Stimulated activated naive CD8-positive, alpha-beta T cell treated with anti-CD3 and anti-CD28 coated beads, Interleukin-15, Interleukin-2, amounts not matched to agents 100 ng/mL and 50 ng/mL, for 24 hours (primary cell): ENCODE data around the gene TUBB2B.
"Not testable (repeated sequence)": the region's sequence is repeated elsewhere in the genome, so short reads cannot be mapped to it uniquely, and the experiment has no call there.

Source experiments
- H3K27ac Mint-ChIP-seq: one replicate; pipeline ENCODE4 v1.8.0; 2021; ENCODE audit warnings: mild to moderate bottlenecking, mixed read lengths
- H3K27me3 Mint-ChIP-seq: one replicate; pipeline ENCODE4 v1.8.0; 2021; ENCODE audit warnings: mixed read lengths
- H3K36me3 Mint-ChIP-seq: one replicate; pipeline ENCODE4 v1.8.0; 2021; ENCODE audit warnings: low read depth, mixed read lengths
- H3K4me1 Mint-ChIP-seq: one replicate; pipeline ENCODE4 v1.8.0; 2021; ENCODE audit warnings: low read depth, mixed read lengths
- H3K4me3 Mint-ChIP-seq: one replicate; pipeline ENCODE4 v1.8.0; 2021; ENCODE audit warnings: mild to moderate bottlenecking, mixed read lengths
- H3K9me3 Mint-ChIP-seq: one replicate; pipeline ENCODE4 v1.8.0; 2021; ENCODE audit warnings: mixed read lengths

TUBB2B gene

GRCh38 chr6:3200682-3201081 lies 26.8 kb downstream of the TUBB2B start:
- peaks cover 23% of the 10 kb centered on the region for H3K27me3 Mint-ChIP-seq
- H3K9me3 Mint-ChIP-seq = no peaks in the 10 kb centered on the region
- H3K4me3 Mint-ChIP-seq = no peak overlapping the region
- peaks cover 12% of the 10 kb centered on the region for H3K4me1 Mint-ChIP-seq
- no peaks in the 10 kb centered on the region for H3K36me3 Mint-ChIP-seq
- H3K27ac Mint-ChIP-seq = no peak overlapping the region

DNA sequence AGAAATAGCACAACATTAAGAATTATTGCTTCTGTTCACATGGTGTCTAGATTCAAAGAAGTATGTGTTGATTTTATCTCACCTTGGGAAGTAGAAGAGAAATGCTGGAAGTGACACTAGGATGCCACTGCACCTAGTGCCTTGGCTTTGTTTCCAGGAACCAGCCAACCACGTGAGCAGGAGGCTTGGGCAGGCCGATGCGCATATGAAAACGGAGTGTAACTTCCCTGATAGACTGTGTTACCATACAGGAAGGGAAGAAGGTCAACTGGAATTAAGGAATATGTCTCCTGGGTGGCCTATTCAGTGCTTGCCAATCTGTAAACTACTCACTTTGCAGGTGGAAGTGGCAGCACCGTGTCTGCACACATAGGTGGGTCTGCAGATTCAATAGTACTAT lies 28.1 kb downstream of the TUBB2B start:
- no peaks in the 10 kb centered on the region for H3K9me3 Mint-ChIP-seq
- H3K4me3 Mint-ChIP-seq = no peak overlapping the region
- H3K36me3 Mint-ChIP-seq = no peaks in the 10 kb centered on the region
- no peak overlapping the region for H3K27ac Mint-ChIP-seq
- peaks cover 7% of the 10 kb centered on the region for H3K4me1 Mint-ChIP-seq
- H3K27me3 Mint-ChIP-seq = peaks cover 19% of the 10 kb centered on the region

DNA sequence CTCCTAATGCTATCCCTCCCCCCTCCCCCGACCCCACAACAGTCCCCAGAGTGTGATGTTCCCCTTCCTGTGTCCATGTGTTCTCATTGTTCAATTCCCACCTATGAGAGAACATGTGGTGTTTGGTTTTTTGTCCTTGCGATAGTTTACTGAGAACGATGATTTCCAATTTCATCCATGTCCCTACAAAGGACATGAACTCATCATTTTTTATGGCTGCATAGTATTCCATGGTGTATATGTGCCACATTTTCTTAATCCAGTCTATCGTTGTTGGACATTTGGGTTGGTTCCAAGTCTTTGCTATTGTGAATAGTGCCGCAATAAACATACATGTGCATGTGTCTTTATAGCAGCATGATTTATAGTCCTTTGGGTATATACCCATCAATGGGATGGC lies 29.7 kb downstream of the TUBB2B start:
- H3K27ac Mint-ChIP-seq, H3K9me3 Mint-ChIP-seq, H3K36me3 Mint-ChIP-seq, H3K4me1 Mint-ChIP-seq, H3K4me3 Mint-ChIP-seq, H3K27me3 Mint-ChIP-seq: not testable (repeated sequence)

- Mint-ChIP-seq H3K9me3 (no peaks in the 10 kb centered on the region), H3K4me1 (no peaks in the 10 kb centered on the region), H3K4me3 (no peak overlapping the region), H3K27me3 (peaks cover 5% of the 10 kb centered on the region), H3K36me3 (no peaks in the 10 kb centered on the region), H3K27ac (no peak overlapping the region)
Observed at GRCh38 chr6:3196770-3197169, 30.7 kb downstream of the TUBB2B start.

GRCh38 chr6:3195695-3196497 lies 31.6 kb downstream of the TUBB2B start:
- no peaks in the 10 kb centered on the region for H3K4me1 Mint-ChIP-seq
- no peaks in the 10 kb centered on the region for H3K36me3 Mint-ChIP-seq
- H3K9me3 Mint-ChIP-seq = no peaks in the 10 kb centered on the region
- H3K27me3 Mint-ChIP-seq = peaks cover 5% of the 10 kb centered on the region
- no peak overlapping the region for H3K4me3 Mint-ChIP-seq
- no peak overlapping the region for H3K27ac Mint-ChIP-seq

DNA sequence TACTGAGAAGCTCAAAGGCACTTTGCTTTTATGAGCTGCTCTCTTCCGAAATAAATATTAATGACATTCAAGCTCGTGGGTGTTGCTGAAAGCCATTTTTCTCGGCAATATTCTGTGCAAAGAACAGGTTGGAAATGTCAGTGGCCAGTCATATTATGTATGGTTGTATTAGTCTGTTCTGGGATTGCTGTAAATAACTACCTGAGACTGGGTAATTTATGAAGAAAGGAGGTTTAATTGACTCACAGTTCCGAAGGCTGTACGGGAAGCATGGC lies 32.1 kb downstream of the TUBB2B start:
- Mint-ChIP-seq H3K27me3 (peaks cover 5% of the 10 kb centered on the region), H3K27ac (no peak overlapping the region), H3K36me3 (no peaks in the 10 kb centered on the region), H3K4me1 (no peaks in the 10 kb centered on the region), H3K9me3 (no peaks in the 10 kb centered on the region), H3K4me3 (no peak overlapping the region)

DNA sequence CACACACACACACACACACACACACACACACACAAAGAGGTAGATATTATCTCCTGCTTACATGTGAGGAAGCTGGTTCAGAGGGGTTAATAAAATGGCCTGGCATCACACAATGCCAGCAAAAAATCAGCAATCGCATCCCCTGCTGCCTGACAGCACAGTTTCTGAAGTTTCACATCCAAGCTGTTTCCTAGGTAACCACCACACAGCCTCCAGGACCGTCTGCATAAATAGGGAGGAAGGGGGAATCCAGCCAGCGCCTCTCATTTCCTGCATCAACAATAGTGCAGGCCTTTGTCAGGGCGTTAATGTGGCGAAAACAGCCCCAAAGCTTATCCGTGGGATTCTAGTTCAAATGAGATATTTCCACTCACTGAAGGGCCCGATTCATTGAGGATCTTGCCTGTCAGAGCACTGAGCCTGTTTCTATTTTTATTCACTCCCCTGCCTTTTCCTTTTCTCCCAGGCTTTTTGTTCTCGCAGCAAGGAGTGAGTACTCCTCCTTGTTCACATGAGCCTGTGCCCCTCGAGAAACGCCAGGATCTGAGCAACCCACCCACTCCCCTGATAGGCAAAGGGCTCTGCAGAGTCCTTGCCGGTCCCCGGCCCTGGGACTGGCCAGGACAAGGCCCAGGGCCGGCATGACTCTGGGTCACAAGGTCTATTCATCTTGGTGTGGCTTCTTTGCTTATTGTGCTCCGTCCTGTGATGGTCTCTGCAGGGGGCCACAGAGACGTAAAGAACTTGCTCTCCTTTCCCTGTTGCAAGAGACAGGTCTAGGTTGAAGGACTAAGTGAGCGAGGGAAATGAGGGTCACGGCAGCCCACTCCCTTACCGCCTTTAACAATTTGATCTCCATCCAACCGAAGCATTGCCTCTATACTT lies 32.7 kb downstream of the TUBB2B start:
- H3K4me1 Mint-ChIP-seq = no peaks in the 10 kb centered on the region
- H3K4me3 Mint-ChIP-seq = no peak overlapping the region
- no peaks in the 10 kb centered on the region for H3K9me3 Mint-ChIP-seq
- peaks cover 5% of the 10 kb centered on the region for H3K27me3 Mint-ChIP-seq
- no peak overlapping the region for H3K27ac Mint-ChIP-seq
- H3K36me3 Mint-ChIP-seq = no peaks in the 10 kb centered on the region

DNA sequence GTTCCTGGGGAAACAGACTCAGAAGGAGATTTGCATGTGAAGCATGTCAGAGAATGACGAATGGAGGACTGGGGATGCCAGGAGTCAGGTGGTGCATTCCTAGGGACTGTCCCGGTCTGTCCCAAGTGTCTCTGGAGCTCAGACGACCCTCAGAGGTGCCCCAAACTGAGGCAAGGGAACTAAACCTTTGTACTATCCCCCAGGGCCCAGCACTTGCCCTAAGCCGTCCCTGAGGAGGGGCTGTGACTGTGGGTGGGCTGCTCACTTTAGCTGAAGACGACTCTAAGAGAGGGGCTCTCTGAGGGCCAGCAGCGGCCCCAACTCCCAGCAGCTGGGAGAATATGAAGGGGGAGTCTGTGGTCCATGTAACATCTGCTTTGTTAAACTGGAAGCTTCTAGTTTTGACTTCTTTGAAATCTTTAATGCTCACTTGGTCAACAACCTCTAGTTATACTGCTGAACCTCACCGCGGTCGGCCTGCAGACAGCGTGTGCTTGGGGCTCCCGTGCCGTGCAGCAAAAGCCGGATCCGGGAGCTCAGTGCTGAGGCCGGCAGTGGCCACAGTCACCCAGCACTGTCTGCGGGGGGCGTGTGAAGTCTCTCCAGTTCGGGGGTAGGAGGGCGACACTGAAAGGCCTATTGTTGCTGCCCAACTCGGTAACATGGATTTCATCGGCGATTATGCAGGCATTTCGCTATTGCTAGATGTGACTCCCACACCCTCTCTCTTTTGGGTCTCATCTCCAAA lies 34.2 kb downstream of the TUBB2B start:
- no peaks in the 10 kb centered on the region for H3K36me3 Mint-ChIP-seq
- H3K4me1 Mint-ChIP-seq = no peaks in the 10 kb centered on the region
- no peaks in the 10 kb centered on the region for H3K27me3 Mint-ChIP-seq
- H3K27ac Mint-ChIP-seq = no peak overlapping the region
- H3K9me3 Mint-ChIP-seq = no peaks in the 10 kb centered on the region
- no peak overlapping the region for H3K4me3 Mint-ChIP-seq

GRCh38 chr6:3190779-3191178 lies 36.7 kb downstream of the TUBB2B start:
- H3K4me3 Mint-ChIP-seq = no peak overlapping the region

DNA sequence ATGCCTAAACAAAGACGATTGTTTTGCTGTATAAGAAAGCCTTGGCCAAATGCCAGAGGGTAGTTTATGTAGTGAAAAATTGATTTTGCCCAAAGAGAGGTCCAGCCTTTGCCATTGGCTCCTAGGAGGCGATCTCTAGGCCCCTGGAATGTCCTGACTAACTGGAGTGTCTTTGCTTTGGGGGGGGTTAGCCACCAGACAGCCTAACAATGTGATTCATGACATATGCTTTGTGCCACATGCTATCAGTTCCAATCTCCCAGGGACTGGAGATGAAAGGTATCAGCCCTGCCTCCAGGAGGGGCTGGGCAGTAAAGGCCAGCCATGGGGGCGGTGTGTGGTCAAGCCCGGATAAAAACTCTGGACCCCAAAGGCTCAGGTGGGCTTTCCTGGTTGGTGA lies 37.4 kb downstream of the TUBB2B start:
- Mint-ChIP-seq H3K4me1 (no peaks in the 10 kb centered on the region), H3K9me3 (no peaks in the 10 kb centered on the region), H3K27ac (no peak overlapping the region), H3K27me3 (peaks cover 11% of the 10 kb centered on the region), H3K4me3 (no peak overlapping the region), H3K36me3 (no peaks in the 10 kb centered on the region)

More at GRCh38 chr6:3190779-3191178, 36.7 kb downstream of the TUBB2B start:
- peaks cover 5% of the 10 kb centered on the region for H3K27me3 Mint-ChIP-seq
- H3K9me3 Mint-ChIP-seq = no peaks in the 10 kb centered on the region
- H3K36me3 Mint-ChIP-seq = no peaks in the 10 kb centered on the region
- H3K4me1 Mint-ChIP-seq = no peaks in the 10 kb centered on the region
- no peak overlapping the region for H3K27ac Mint-ChIP-seq

DNA sequence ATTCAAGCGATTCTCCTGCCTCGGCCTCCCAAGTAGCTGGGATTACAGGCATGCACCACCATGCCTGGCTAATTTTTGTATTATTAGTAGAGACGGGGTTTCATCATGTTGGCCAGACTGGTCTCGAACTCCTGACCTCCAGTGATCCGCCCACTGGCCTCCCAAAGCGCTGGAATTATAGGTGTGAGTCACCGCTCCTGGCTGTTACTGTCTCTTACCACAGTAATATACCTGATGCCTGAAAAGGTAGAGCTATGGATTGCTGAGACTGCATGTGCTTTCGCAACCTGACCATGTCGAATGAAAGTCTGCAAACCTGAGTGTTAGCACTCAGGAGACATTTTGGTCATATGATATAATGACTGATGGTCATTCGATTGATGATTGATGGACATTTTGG lies 38.3 kb downstream of the TUBB2B start:
- H3K4me3 Mint-ChIP-seq, H3K9me3 Mint-ChIP-seq, H3K4me1 Mint-ChIP-seq, H3K27ac Mint-ChIP-seq, H3K36me3 Mint-ChIP-seq: not testable (repeated sequence)
- H3K27me3 Mint-ChIP-seq = peaks cover 15% of the 10 kb centered on the region

DNA sequence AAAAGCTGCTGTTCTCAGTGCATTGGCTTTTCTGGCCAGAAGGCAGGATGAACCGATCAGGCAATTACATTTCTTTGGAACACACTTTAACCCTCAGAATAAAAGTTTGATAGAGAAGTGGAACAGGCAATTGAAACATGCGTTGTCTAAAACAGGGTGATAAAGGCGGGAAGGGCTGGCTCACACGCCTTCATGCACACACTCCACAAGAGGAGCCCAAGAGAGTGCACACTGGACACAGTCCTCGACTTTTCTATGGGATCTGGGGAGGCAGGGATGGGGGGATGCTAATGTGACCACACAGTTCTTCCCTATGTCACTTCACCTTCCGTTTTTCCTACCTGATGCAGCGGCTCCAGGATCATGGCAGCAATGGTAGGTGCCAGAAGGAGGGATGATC lies 39.2 kb downstream of the TUBB2B start:
- Mint-ChIP-seq H3K4me1 (no peaks in the 10 kb centered on the region), H3K4me3 (no peak overlapping the region), H3K27me3 (peaks cover 15% of the 10 kb centered on the region), H3K36me3 (no peaks in the 10 kb centered on the region), H3K27ac (no peak overlapping the region), H3K9me3 (no peaks in the 10 kb centered on the region)

DNA sequence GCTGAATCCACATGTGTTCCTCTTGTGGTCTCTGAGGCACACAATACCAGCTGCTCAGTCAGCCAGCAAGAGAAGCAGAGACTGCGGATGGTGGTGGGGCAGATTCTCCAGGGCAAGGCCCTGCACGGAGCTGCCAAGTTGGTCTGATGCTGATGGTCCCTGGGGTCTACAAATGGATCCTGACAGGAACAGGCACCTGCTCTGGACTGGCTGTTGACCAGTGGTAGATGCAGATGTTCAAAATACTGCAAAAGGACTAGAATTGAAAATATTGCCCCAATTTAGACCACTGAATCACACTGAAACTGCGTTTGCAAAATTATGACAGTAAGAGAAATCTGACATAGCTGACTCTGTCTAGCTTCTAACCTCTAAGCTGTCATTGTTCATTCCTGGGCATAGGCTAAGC lies 40.5 kb downstream of the TUBB2B start:
- Mint-ChIP-seq H3K4me1 (no peaks in the 10 kb centered on the region), H3K9me3 (no peaks in the 10 kb centered on the region), H3K36me3 (no peaks in the 10 kb centered on the region), H3K27me3 (peaks cover 15% of the 10 kb centered on the region), H3K4me3 (no peak overlapping the region), H3K27ac (no peak overlapping the region)

DNA sequence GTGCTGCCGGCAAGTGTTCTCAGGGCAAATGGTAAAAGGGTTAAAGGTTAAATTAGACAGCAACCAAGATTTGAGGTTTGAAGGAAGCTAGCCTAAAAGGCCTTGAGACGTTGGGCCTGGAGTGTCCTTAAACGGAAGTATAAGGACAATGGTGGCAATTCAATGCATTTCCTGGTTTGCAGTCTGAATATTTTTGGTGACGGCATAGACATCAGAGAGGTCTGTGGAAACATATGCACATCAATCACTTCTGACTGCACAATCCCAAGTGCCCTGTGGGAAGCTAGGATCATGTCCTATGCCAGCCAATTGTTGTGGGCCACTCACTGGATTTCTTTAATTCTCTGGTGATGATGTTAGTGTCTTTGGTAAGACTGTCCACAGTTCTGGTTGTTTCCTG lies 44.4 kb downstream of the TUBB2B start:
- Mint-ChIP-seq H3K36me3 (no peaks in the 10 kb centered on the region), H3K4me3 (no peak overlapping the region), H3K9me3 (no peaks in the 10 kb centered on the region), H3K27me3 (peaks cover 15% of the 10 kb centered on the region), H3K27ac (no peak overlapping the region), H3K4me1 (no peaks in the 10 kb centered on the region)

- no peak overlapping the region for H3K27ac Mint-ChIP-seq
- H3K27me3 Mint-ChIP-seq = peaks cover 11% of the 10 kb centered on the region
- H3K4me1 Mint-ChIP-seq = peaks cover 4% of the 10 kb centered on the region
- no peaks in the 10 kb centered on the region for H3K36me3 Mint-ChIP-seq
- no peaks in the 10 kb centered on the region for H3K9me3 Mint-ChIP-seq
- no peak overlapping the region for H3K4me3 Mint-ChIP-seq
Observed at GRCh38 chr6:3181105-3181504, 46.3 kb downstream of the TUBB2B start.
